Activated CD8-positive, alpha-beta T cell treated with anti-CD3 and anti-CD28 coated beads for 36 hours (primary cell): Measurements from ENCODE around the gene NMT2. TPM values are rescaled to one million over a fixed set of nuclear protein-coding genes. Genes with fewer than 3 reads are reported as not detected.

Experiments used
- ATAC-seq: fragments of 200-7000 bp; cut with Tn5 transposase; one replicate; pipeline ENCODE4 v1.10.0; 2021; ENCODE audit warnings: mild to moderate bottlenecking, moderate library complexity
- CTCF ChIA-PET: fragments of 350-600 bp; sonication (Branson Sonifier 250); formaldehyde crosslinking; loops from one replicate; lab custom pipeline; 2021; ENCODE audit warnings: antibody characterized with exemption; lab: Charles Lee
- POLR2A ChIA-PET: fragments of 350-600 bp; sonication (Branson Sonifier 250); formaldehyde crosslinking; loops from one replicate; lab custom pipeline; 2021; ENCODE audit warnings: antibody characterized with exemption; lab: Charles Lee
- DNase-seq: peaks from one replicate; pipeline ENCODE4 v3.0.0-alpha.2; 2020
- H3K27ac Mint-ChIP-seq: one replicate; pipeline ENCODE4 v1.8.0; 2021; ENCODE audit warnings: mild to moderate bottlenecking, mixed read lengths
- H3K27me3 Mint-ChIP-seq: one replicate; pipeline ENCODE4 v1.8.0; 2021; ENCODE audit warnings: mixed read lengths
- H3K36me3 Mint-ChIP-seq: one replicate; pipeline ENCODE4 v1.8.0; 2021; ENCODE audit warnings: low read depth, mixed read lengths
- H3K4me1 Mint-ChIP-seq: one replicate; pipeline ENCODE4 v1.8.0; 2021; ENCODE audit warnings: low read depth, mixed read lengths
- H3K4me3 Mint-ChIP-seq: one replicate; pipeline ENCODE4 v1.8.0; 2021; ENCODE audit warnings: mild to moderate bottlenecking, moderate library complexity, mixed read lengths
- H3K9me3 Mint-ChIP-seq: one replicate; pipeline ENCODE4 v1.8.0; 2021; ENCODE audit warnings: mixed read lengths
- intact Hi-C: fragments of 100-400 bp; cut with micrococcal nuclease; formaldehyde crosslinking; loops from one replicate; pipeline ENCODE4 v1.10.0; 2022
- total RNA-seq, 2 experiments: library from RNA; stranded (reverse); gene quantifications; one replicate each; pipeline ENCODE4 v1.2.3, GENCODE V29; 2021
- TF ChIP-seq, protein P1 (sequence below): fragments of 200-600 bp; IDR thresholded peaks from one replicate; pipeline ENCODE4 v1.8.0; 2022; ENCODE audit warnings: antibody characterized with exemption, mild to moderate bottlenecking

Gene NMT2
- total RNA-seq, 2 experiments from 2014 or later: 15.9 to 16.2 TPM

DNA sequence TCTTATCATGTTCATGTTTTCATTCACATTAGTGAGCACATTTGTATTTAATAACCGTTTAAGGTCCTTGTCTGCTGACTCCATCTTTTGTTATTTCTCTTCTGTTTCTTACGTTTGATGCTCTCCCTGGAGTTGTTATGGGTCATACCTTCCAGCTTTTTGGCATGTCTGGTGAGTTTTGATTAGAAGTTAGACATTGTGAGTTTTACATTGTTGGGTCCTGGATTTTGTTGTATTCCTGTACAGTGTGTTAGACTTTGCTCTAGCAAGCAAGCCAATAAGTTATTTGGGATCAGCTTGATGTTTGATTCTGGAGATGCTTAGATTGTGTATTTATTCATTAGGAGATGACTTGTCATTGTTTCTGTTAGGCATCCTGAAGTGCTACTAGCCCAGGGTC lies 107.9 kb downstream of the NMT2 start:
- TF ChIP-seq, protein P1, sequence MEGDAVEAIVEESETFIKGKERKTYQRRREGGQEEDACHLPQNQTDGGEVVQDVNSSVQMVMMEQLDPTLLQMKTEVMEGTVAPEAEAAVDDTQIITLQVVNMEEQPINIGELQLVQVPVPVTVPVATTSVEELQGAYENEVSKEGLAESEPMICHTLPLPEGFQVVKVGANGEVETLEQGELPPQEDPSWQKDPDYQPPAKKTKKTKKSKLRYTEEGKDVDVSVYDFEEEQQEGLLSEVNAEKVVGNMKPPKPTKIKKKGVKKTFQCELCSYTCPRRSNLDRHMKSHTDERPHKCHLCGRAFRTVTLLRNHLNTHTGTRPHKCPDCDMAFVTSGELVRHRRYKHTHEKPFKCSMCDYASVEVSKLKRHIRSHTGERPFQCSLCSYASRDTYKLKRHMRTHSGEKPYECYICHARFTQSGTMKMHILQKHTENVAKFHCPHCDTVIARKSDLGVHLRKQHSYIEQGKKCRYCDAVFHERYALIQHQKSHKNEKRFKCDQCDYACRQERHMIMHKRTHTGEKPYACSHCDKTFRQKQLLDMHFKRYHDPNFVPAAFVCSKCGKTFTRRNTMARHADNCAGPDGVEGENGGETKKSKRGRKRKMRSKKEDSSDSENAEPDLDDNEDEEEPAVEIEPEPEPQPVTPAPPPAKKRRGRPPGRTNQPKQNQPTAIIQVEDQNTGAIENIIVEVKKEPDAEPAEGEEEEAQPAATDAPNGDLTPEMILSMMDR: no peak
- no peaks in the 10 kb centered on the region for H3K4me1 Mint-ChIP-seq
- DNase-seq (no peak), ATAC-seq (no peak)
- no peak overlapping the region for H3K27ac Mint-ChIP-seq
- CTCF ChIA-PET: no interaction called here
- H3K9me3 Mint-ChIP-seq: peaks cover 14% of the 10 kb centered on the region
- POLR2A ChIA-PET: no interaction called here
- H3K4me3 Mint-ChIP-seq: no peak overlapping the region
- H3K27me3 Mint-ChIP-seq: peaks cover 17% of the 10 kb centered on the region
- peaks cover 7% of the 10 kb centered on the region for H3K36me3 Mint-ChIP-seq
- intact Hi-C loops: no loop called here

DNA sequence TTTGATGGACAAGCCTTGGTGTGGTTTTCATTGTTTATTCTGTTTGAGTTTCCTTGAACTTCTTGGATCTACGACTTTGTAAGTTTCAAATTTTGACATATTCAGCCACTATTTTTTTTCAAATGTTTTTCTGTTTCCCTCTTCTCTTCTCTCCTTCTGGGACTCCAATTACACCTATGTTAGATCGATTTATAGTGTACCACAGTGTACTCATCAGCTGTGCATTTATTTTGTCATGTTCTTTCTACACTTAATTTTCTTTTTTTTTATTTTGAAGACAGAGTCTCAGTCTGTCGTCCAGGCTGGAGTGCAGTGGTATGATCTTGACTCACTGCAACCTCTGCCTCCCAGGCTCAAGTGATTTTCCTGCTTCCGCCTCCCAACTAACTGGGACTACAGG lies 108.6 kb downstream of the NMT2 start:
- Mint-ChIP-seq H3K27ac (no peak overlapping the region), H3K36me3 (peaks cover 7% of the 10 kb centered on the region), H3K27me3 (peaks cover 14% of the 10 kb centered on the region), H3K4me3 (no peak overlapping the region), H3K4me1 (no peaks in the 10 kb centered on the region), H3K9me3 (peaks cover 11% of the 10 kb centered on the region)
- ChIA-PET POLR2A (no interaction called here), CTCF (no interaction called here)
- intact Hi-C loops: no loop called here
- DNase-seq: no peak
- TF ChIP-seq, protein P1: no peak
- no peak for ATAC-seq

DNA sequence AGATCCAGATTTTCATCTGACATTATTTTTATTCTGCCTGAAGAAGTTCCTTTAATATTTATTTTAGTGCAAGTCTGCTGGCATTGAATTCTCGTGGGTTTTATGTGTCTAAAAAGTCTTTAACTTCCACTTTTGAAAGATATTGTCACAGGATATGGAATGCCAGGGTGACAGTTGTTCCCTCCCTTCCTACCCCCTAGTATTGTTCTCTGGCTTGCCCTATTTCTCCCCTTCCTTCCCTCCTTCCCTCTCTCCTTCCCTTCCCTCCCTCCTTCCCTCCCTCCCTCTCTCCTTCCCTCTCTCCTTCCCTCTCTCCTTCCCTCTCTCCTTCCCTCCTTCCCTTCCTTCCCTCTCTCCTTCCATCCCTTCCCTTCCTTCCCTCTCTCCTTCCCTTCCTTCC lies 109.8 kb downstream of the NMT2 start:
- Mint-ChIP-seq H3K36me3 (peaks cover 7% of the 10 kb centered on the region), H3K27ac (no peak overlapping the region), H3K4me3 (no peak overlapping the region), H3K4me1 (no peaks in the 10 kb centered on the region), H3K27me3 (peaks cover 10% of the 10 kb centered on the region), H3K9me3 (peaks cover 11% of the 10 kb centered on the region)
- ChIA-PET POLR2A (no interaction called here), CTCF (no interaction called here)
- DNase-seq (no peak), ATAC-seq (no peak)
- TF ChIP-seq, protein P1: no peak
- intact Hi-C loops: no loop called here

Other genes starting within 250 kb of the NMT2 start
- 10 to 100 TPM; 15.0 to 17.5 TPM for gene DCLRE1C, start 214.6 kb downstream of the NMT2 start, total RNA-seq
- under 1 TPM in 1 of 2 experiments, not detected in 1; 0.79 TPM for gene MEIG1, start 209.3 kb downstream of the NMT2 start, total RNA-seq
- under 1 TPM; 0.32 to 0.63 TPM for gene OLAH, start 124.8 kb downstream of the NMT2 start, total RNA-seq
- gene ACBD7, start 79.9 kb downstream of the NMT2 start, total RNA-seq: 1 to 10 TPM; 1.6 to 2.0 TPM
- gene RPP38, start 71.3 kb downstream of the NMT2 start, total RNA-seq: 10 to 100 TPM; 16.2 to 24.2 TPM
- 1 to 10 TPM; 4.2 to 5.1 TPM for gene FAM171A1, start 202.6 kb upstream of the NMT2 start, total RNA-seq